Measurements from ENCODE around the gene OTUD5.
"Not testable (repeated sequence)": the region's sequence is repeated elsewhere in the genome, so short reads cannot be mapped to it uniquely, and the experiment has no call there.

Gene OTUD5

GRCh38 chrX:48883729-48884128 is 73.7 kb downstream of the OTUD5 start:
- no peak overlapping the region for H3K4me3 ChIP-seq (replicated peaks; ENCODE audit: insufficient read depth, low read length)
- no peaks in the 10 kb centered on the region for H3K27me3 ChIP-seq (ENCODE audit: insufficient read depth, poor library complexity, severe bottlenecking)
- no peak overlapping the region for H3K27ac ChIP-seq (replicated peaks)
- DNase-seq (ENCODE audit: low read depth in 1 of 2, low spot score in 1 of 2) = no peak
- TF ChIP-seq REST (IDR thresholded peaks at IDR 0.05; ENCODE audit: insufficient replicate concordance, low read depth) (no peak), CTCF (IDR thresholded peaks at IDR 0.05; ENCODE audit: insufficient read depth, low read length) (no peak), SPI1 (IDR thresholded peaks at IDR 0.05; ENCODE audit: borderline replicate concordance, low read depth) (no peak), POLR2AphosphoS5 (IDR thresholded peaks at IDR 0.05; ENCODE audit: low read depth) (no peak), GABPA (IDR thresholded peaks at IDR 0.05; ENCODE audit: low read depth) (no peak)

GRCh38 chrX:48876944-48877343 is 80.5 kb downstream of the OTUD5 start:
- not testable (repeated sequence) for H3K4me3 ChIP-seq (replicated peaks; ENCODE audit: insufficient read depth, low read length); DNase-seq (ENCODE audit: low read depth in 1 of 2, low spot score in 1 of 2); H3K27ac ChIP-seq (replicated peaks); H3K27me3 ChIP-seq (ENCODE audit: insufficient read depth, poor library complexity, severe bottlenecking)
